Loucy (cell line): ENCODE measurements around the gene PLEKHS1.

Experiments used
- H2AFZ ChIP-seq: fragments of 200-600 bp; sonication (generic); 2 replicates; pipeline ENCODE4 v1.6.0; 2016; ENCODE audit warnings: antibody characterized with exemption, mild to moderate bottlenecking, low read length, moderate library complexity
- H3F3A ChIP-seq: fragments of 200-600 bp; 2 replicates; pipeline ENCODE4 v1.6.0; 2016; ENCODE audit warnings: antibody characterized with exemption, low read depth, mild to moderate bottlenecking
- H3K27me3 ChIP-seq: fragments of 200-600 bp; sonication (generic); 2 replicates; pipeline ENCODE4 v1.6.1; 2014; ENCODE audit warnings: low read length, mild to moderate bottlenecking; ENCODE audit not compliant: insufficient read depth, poor library complexity, severe bottlenecking
- H3K36me3 ChIP-seq: fragments of 200-600 bp; sonication (generic); 2 replicates; pipeline ENCODE4 v1.6.1; 2016; ENCODE audit warnings: low read length; ENCODE audit not compliant: insufficient read depth
- H3K4me1 ChIP-seq: fragments of 200-600 bp; sonication (generic); 2 replicates; pipeline ENCODE4 v1.5.1; 2014; ENCODE audit warnings: low read length, mild to moderate bottlenecking; ENCODE audit not compliant: insufficient read depth, poor library complexity, severe bottlenecking
- H3K4me2 ChIP-seq: fragments of 200-600 bp; sonication (generic); 2 replicates; pipeline ENCODE4 v1.6.0; 2014; ENCODE audit warnings: antibody characterized with exemption, low read length, low read depth, mild to moderate bottlenecking; ENCODE audit not compliant: poor library complexity, severe bottlenecking
- H3K4me3 ChIP-seq: fragments of 200-600 bp; sonication (generic); 2 replicates; pipeline ENCODE4 v1.5.1; 2014; ENCODE audit warnings: low read length, mild to moderate bottlenecking, mixed read lengths; ENCODE audit not compliant: poor library complexity, severe bottlenecking
- H3K79me2 ChIP-seq: fragments of 200-600 bp; sonication (generic); 2 replicates; pipeline ENCODE4 v1.6.1; 2014; ENCODE audit warnings: low read length; ENCODE audit not compliant: insufficient read depth
- H3K9ac ChIP-seq: fragments of 200-600 bp; sonication (generic); 2 replicates; pipeline ENCODE4 v1.6.0; 2014; ENCODE audit warnings: mild to moderate bottlenecking, low read depth, low read length, moderate library complexity; ENCODE audit not compliant: poor library complexity, severe bottlenecking
- H3K9me2 ChIP-seq: fragments of 200-600 bp; sonication (generic); replicated peaks from 2 replicates; pipeline ENCODE4 v1.6.1; 2016; ENCODE audit warnings: low read depth, low read length, mixed read lengths
- H3K9me3 ChIP-seq: fragments of 200-600 bp; sonication (generic); 2 replicates; pipeline ENCODE4 v1.6.1; 2014; ENCODE audit warnings: mild to moderate bottlenecking, antibody characterized with exemption, low read length, low read depth; ENCODE audit not compliant: insufficient read depth
- H4K20me1 ChIP-seq: fragments of 200-600 bp; sonication (generic); 2 replicates; pipeline ENCODE4 v1.6.0; 2014; ENCODE audit warnings: antibody characterized with exemption, low read length, mild to moderate bottlenecking; ENCODE audit not compliant: insufficient read depth, poor library complexity, severe bottlenecking
- EZH2phosphoT487 ChIP-seq: fragments of 200-600 bp; IDR thresholded peaks from 2 replicates; pipeline ENCODE4 v1.6.1; 2018; ENCODE audit warnings: antibody characterized with exemption, mild to moderate bottlenecking, moderate library complexity, borderline replicate concordance
- TF ChIP-seq, protein P1 (sequence below): fragments of 200-600 bp; sonication (generic); conservative IDR thresholded peaks from 2 replicates; pipeline ENCODE4 v1.5.1; 2014; ENCODE audit warnings: mild to moderate bottlenecking, antibody characterized with exemption, low read length

The PLEKHS1 gene

DNA sequence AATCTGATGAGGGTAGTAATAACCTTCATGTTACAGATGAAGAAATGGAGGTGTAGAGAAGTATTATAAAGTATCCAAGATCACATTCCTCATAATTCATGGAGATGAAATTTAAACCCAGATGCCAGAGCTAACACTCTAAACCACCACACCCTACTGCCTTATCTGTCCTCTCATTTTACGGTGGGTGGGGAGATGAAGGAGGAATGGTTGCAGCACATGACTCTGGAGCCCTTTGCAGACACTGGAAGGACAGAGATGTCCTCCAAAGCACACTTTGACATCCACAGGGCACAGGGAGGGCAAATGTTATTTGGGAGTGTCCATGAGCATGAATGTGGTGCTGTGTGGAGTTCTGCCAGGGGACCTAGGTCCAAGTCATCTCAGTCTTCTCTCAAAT, 1.1 kb downstream of the PLEKHS1 start:
- H3K4me1 ChIP-seq: no peaks in the 10 kb centered on the region
- H3K4me3 ChIP-seq: no peak overlapping the region
- H3K79me2 ChIP-seq: no peaks in the 10 kb centered on the region
- no peaks in the 10 kb centered on the region for H3K36me3 ChIP-seq
- no peak overlapping the region for H3K4me2 ChIP-seq
- no peak overlapping the region for H3K9ac ChIP-seq
- no peaks in the 10 kb centered on the region for H4K20me1 ChIP-seq
- no peaks in the 10 kb centered on the region for H3K9me2 ChIP-seq
- no peaks in the 10 kb centered on the region for H3F3A ChIP-seq
- H3K9me3 ChIP-seq: no peaks in the 10 kb centered on the region
- H2AFZ ChIP-seq: no peak overlapping the region
- no peaks in the 10 kb centered on the region for H3K27me3 ChIP-seq
- TF ChIP-seq, protein P1, sequence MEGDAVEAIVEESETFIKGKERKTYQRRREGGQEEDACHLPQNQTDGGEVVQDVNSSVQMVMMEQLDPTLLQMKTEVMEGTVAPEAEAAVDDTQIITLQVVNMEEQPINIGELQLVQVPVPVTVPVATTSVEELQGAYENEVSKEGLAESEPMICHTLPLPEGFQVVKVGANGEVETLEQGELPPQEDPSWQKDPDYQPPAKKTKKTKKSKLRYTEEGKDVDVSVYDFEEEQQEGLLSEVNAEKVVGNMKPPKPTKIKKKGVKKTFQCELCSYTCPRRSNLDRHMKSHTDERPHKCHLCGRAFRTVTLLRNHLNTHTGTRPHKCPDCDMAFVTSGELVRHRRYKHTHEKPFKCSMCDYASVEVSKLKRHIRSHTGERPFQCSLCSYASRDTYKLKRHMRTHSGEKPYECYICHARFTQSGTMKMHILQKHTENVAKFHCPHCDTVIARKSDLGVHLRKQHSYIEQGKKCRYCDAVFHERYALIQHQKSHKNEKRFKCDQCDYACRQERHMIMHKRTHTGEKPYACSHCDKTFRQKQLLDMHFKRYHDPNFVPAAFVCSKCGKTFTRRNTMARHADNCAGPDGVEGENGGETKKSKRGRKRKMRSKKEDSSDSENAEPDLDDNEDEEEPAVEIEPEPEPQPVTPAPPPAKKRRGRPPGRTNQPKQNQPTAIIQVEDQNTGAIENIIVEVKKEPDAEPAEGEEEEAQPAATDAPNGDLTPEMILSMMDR: no peak
- TF ChIP-seq EZH2phosphoT487: no peak

DNA sequence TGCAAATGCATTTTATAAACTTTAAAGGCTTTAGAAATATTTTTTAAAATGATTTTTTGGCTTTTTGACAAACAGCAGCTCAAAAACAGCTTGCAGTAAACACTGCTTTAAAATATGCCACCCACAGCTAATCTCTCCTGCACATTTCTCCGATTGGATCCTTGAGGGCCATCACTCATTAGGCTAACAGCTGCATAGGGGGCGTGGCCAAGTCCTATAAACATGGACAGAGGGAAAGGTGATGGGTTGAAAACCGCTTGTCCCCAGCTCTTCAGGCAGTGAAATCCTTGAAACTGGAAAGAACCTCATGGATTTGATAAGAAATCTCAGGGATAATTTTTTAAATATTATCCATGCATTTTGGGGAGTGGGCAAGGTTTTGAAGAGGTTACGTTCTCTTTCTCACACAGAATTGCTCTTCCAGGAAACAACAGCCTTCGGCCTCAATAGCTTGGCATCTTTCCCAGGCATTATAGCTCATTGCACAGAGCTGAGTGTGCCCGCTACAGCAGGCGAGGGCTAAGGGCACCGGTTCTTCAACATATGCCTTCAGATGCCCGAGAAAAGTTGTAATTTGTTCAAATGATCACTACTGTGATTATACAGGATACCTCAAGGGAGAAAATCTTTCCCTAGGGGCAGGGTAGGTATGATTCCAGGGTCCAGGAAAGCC, 1.7 kb downstream of the PLEKHS1 start:
- TF ChIP-seq, protein P1: no peak
- no peak for TF ChIP-seq EZH2phosphoT487
- no peak overlapping the region for H3K4me3 ChIP-seq
- no peaks in the 10 kb centered on the region for H3F3A ChIP-seq

DNA sequence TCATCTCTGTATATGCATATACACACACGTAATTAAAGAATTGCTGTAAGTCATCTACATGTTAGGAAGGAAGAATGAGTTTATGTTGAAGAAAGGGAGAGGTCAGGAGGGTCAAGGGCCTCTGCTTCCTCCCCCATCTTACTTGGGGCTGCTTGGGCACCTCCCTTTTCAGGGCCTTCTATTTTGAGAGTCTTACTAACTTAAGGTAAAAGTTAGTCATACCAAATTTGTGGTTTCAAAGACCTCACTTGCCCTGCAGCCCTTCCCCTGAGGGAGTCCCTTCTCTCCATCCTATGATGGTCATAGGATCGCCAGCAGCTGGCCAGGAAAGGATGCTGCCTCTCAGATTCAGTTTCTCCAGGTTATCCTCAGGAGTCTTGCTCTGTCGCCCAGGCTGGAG, 2.6 kb downstream of the PLEKHS1 start:
- no peaks in the 10 kb centered on the region for H3F3A ChIP-seq
- H3K9ac ChIP-seq: no peak overlapping the region
- H3K27me3 ChIP-seq: no peaks in the 10 kb centered on the region
- no peak for TF ChIP-seq EZH2phosphoT487
- TF ChIP-seq, protein P1: no peak
- no peak overlapping the region for H3K4me3 ChIP-seq
- H3K9me3 ChIP-seq: no peaks in the 10 kb centered on the region
- H4K20me1 ChIP-seq: no peaks in the 10 kb centered on the region
- H3K9me2 ChIP-seq: no peaks in the 10 kb centered on the region
- no peak overlapping the region for H2AFZ ChIP-seq
- no peaks in the 10 kb centered on the region for H3K36me3 ChIP-seq
- no peaks in the 10 kb centered on the region for H3K4me1 ChIP-seq
- H3K79me2 ChIP-seq: no peaks in the 10 kb centered on the region
- H3K4me2 ChIP-seq: no peak overlapping the region

More for the DNA sequence above, 1.7 kb downstream of the PLEKHS1 start:
- no peak overlapping the region for H3K9ac ChIP-seq
- H2AFZ ChIP-seq: no peak overlapping the region
- H3K9me3 ChIP-seq: no peaks in the 10 kb centered on the region
- no peaks in the 10 kb centered on the region for H3K36me3 ChIP-seq
- no peaks in the 10 kb centered on the region for H3K4me1 ChIP-seq
- no peaks in the 10 kb centered on the region for H3K27me3 ChIP-seq
- no peaks in the 10 kb centered on the region for H3K9me2 ChIP-seq
- H4K20me1 ChIP-seq: no peaks in the 10 kb centered on the region
- H3K4me2 ChIP-seq: no peak overlapping the region
- H3K79me2 ChIP-seq: no peaks in the 10 kb centered on the region
